ENCODE measurements around the gene RRP15. TPM values are rescaled to one million over a fixed set of nuclear protein-coding genes. Genes with fewer than 3 reads are reported as not detected.

Gene RRP15
- total and polyA plus RNA-seq, 2 experiments from 2014 or later, result 19.8 to 86.5 TPM

DNA sequence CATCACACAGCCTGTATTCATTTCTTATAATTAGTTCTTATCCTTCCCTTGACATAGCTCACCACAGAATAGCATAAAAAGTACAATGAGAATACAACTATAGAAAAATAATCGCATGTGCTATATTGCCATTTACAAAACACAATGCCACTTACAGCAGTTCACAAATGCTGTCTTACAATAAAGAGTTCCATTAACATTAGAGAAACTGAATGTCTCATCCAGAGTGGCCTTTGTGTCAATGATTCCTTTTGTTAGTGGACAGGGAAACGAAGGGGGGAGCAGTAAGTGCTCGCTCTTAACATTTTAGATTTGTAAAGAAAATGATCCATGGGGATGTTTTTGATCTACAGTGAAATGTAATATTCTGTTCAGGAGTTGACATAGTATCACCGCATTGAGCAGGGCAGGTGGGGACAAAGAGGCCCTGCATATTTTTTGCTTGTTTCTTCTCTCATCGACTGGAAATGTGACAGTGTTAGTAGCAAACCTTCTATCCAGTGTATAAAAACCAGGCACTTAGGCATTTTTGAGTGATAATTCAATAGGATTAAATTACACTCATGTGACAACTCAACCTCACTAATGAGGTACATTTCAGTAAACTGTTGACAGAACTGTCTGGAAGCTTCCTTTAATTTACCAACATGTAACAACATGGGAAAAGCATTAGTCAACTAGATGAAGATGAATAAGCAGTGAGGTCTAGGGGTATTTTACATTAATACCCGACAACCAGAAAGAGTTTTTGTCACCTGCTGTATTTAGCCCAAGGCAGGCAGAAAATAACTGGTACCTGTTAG lies 35.6 kb upstream of the RRP15 start:
- Histone ChIP-seq H2AFZ (no peak overlapping the region), H3K79me2 (replicated peaks; ENCODE audit: insufficient read depth) (no peaks in the 10 kb centered on the region), H4K20me1 (replicated peaks; ENCODE audit: insufficient read depth) (no peaks in the 10 kb centered on the region), H3K4me3 (no peak overlapping the region), H3K4me1 (ENCODE audit: insufficient read depth) (peaks cover 6% of the 10 kb centered on the region; the same call in 1 of the 2 replicates), H3K27ac (ENCODE audit: low read depth) (no peak overlapping the region), H3K4me2 (no peak overlapping the region), H3K36me3 (ENCODE audit: insufficient read depth) (no peaks in the 10 kb centered on the region), H3F3A (replicated peaks; ENCODE audit: low read depth) (no peaks in the 10 kb centered on the region), H3K9me2 (ENCODE audit: insufficient read depth) (no peaks in the 10 kb centered on the region), H3K27me3 (ENCODE audit: insufficient read depth) (no peaks in the 10 kb centered on the region)
- Mint-ChIP-seq H3K9me3 (no peaks in the 10 kb centered on the region), H3K4me3 (no peak overlapping the region), H3K27me3 (ENCODE audit: insufficient read depth, low read depth, poor library complexity) (no peaks in the 10 kb centered on the region), H3K27ac (no peak overlapping the region), H3K36me3 (ENCODE audit: low read depth) (no peaks in the 10 kb centered on the region), H3K4me1 (peaks cover 10% of the 10 kb centered on the region)
- no peak for TF ChIP-seq EZH2phosphoT487 (IDR thresholded peaks at IDR 0.05; ENCODE audit: unreplicated experiment)
- no peak for TF ChIP-seq POLR2AphosphoS5 (IDR thresholded peaks at IDR 0.05; ENCODE audit: low read depth)
- no peak for TF ChIP-seq NANOG (IDR thresholded peaks at IDR 0.05; ENCODE audit: borderline replicate concordance)
- TF ChIP-seq ZNF114 (CRISPR knock-in tag; IDR thresholded peaks at IDR 0.05), result no peak
- no peak for TF ChIP-seq STAT1 (IDR thresholded peaks at IDR 0.05; ENCODE audit: unreplicated experiment)
- TF ChIP-seq, protein P1, sequence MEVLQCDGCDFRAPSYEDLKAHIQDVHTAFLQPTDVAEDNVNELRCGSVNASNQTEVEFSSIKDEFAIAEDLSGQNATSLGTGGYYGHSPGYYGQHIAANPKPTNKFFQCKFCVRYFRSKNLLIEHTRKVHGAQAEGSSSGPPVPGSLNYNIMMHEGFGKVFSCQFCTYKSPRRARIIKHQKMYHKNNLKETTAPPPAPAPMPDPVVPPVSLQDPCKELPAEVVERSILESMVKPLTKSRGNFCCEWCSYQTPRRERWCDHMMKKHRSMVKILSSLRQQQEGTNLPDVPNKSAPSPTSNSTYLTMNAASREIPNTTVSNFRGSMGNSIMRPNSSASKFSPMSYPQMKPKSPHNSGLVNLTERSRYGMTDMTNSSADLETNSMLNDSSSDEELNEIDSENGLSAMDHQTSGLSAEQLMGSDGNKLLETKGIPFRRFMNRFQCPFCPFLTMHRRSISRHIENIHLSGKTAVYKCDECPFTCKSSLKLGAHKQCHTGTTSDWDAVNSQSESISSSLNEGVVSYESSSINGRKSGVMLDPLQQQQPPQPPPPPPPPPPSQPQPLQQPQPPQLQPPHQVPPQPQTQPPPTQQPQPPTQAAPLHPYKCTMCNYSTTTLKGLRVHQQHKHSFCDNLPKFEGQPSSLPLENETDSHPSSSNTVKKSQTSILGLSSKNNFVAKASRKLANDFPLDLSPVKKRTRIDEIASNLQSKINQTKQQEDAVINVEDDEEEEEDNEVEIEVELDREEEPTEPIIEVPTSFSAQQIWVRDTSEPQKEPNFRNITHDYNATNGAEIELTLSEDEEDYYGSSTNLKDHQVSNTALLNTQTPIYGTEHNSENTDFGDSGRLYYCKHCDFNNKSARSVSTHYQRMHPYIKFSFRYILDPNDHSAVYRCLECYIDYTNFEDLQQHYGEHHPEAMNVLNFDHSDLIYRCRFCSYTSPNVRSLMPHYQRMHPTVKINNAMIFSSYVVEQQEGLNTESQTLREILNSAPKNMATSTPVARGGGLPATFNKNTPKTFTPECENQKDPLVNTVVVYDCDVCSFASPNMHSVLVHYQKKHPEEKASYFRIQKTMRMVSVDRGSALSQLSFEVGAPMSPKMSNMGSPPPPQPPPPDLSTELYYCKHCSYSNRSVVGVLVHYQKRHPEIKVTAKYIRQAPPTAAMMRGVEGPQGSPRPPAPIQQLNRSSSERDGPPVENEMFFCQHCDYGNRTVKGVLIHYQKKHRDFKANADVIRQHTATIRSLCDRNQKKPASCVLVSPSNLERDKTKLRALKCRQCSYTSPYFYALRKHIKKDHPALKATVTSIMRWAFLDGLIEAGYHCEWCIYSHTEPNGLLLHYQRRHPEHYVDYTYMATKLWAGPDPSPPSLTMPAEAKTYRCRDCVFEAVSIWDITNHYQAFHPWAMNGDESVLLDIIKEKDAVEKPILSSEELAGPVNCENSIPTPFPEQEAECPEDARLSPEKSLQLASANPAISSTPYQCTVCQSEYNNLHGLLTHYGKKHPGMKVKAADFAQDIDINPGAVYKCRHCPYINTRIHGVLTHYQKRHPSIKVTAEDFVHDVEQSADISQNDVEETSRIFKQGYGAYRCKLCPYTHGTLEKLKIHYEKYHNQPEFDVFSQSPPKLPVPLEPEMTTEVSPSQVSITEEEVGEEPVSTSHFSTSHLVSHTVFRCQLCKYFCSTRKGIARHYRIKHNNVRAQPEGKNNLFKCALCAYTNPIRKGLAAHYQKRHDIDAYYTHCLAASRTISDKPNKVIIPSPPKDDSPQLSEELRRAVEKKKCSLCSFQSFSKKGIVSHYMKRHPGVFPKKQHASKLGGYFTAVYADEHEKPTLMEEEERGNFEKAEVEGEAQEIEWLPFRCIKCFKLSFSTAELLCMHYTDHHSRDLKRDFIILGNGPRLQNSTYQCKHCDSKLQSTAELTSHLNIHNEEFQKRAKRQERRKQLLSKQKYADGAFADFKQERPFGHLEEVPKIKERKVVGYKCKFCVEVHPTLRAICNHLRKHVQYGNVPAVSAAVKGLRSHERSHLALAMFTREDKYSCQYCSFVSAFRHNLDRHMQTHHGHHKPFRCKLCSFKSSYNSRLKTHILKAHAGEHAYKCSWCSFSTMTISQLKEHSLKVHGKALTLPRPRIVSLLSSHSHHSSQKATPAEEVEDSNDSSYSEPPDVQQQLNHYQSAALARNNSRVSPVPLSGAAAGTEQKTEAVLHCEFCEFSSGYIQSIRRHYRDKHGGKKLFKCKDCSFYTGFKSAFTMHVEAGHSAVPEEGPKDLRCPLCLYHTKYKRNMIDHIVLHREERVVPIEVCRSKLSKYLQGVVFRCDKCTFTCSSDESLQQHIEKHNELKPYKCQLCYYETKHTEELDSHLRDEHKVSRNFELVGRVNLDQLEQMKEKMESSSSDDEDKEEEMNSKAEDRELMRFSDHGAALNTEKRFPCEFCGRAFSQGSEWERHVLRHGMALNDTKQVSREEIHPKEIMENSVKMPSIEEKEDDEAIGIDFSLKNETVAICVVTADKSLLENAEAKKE (CRISPR knock-in tag; IDR thresholded peaks at IDR 0.05), result no peak
- TF ChIP-seq CREB1 (CRISPR knock-in tag; IDR thresholded peaks at IDR 0.05; ENCODE audit: low read depth), result no peak
- TF ChIP-seq EZH2 (IDR thresholded peaks at IDR 0.05; ENCODE audit: low read depth, unreplicated experiment), result no peak
- TF ChIP-seq, protein P2, sequence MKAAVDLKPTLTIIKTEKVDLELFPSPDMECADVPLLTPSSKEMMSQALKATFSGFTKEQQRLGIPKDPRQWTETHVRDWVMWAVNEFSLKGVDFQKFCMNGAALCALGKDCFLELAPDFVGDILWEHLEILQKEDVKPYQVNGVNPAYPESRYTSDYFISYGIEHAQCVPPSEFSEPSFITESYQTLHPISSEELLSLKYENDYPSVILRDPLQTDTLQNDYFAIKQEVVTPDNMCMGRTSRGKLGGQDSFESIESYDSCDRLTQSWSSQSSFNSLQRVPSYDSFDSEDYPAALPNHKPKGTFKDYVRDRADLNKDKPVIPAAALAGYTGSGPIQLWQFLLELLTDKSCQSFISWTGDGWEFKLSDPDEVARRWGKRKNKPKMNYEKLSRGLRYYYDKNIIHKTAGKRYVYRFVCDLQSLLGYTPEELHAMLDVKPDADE (IDR thresholded peaks at IDR 0.05), result no peak
- no peak for TF ChIP-seq JUNB (IDR thresholded peaks at IDR 0.05; ENCODE audit: unreplicated experiment)
- no peak for TF ChIP-seq ZNF331 (CRISPR knock-in tag; IDR thresholded peaks at IDR 0.05; ENCODE audit: low read depth)
- TF ChIP-seq, protein P3, sequence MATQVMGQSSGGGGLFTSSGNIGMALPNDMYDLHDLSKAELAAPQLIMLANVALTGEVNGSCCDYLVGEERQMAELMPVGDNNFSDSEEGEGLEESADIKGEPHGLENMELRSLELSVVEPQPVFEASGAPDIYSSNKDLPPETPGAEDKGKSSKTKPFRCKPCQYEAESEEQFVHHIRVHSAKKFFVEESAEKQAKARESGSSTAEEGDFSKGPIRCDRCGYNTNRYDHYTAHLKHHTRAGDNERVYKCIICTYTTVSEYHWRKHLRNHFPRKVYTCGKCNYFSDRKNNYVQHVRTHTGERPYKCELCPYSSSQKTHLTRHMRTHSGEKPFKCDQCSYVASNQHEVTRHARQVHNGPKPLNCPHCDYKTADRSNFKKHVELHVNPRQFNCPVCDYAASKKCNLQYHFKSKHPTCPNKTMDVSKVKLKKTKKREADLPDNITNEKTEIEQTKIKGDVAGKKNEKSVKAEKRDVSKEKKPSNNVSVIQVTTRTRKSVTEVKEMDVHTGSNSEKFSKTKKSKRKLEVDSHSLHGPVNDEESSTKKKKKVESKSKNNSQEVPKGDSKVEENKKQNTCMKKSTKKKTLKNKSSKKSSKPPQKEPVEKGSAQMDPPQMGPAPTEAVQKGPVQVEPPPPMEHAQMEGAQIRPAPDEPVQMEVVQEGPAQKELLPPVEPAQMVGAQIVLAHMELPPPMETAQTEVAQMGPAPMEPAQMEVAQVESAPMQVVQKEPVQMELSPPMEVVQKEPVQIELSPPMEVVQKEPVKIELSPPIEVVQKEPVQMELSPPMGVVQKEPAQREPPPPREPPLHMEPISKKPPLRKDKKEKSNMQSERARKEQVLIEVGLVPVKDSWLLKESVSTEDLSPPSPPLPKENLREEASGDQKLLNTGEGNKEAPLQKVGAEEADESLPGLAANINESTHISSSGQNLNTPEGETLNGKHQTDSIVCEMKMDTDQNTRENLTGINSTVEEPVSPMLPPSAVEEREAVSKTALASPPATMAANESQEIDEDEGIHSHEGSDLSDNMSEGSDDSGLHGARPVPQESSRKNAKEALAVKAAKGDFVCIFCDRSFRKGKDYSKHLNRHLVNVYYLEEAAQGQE (IDR thresholded peaks at IDR 0.05; ENCODE audit: unreplicated experiment), result no peak
- TF ChIP-seq, protein P4, sequence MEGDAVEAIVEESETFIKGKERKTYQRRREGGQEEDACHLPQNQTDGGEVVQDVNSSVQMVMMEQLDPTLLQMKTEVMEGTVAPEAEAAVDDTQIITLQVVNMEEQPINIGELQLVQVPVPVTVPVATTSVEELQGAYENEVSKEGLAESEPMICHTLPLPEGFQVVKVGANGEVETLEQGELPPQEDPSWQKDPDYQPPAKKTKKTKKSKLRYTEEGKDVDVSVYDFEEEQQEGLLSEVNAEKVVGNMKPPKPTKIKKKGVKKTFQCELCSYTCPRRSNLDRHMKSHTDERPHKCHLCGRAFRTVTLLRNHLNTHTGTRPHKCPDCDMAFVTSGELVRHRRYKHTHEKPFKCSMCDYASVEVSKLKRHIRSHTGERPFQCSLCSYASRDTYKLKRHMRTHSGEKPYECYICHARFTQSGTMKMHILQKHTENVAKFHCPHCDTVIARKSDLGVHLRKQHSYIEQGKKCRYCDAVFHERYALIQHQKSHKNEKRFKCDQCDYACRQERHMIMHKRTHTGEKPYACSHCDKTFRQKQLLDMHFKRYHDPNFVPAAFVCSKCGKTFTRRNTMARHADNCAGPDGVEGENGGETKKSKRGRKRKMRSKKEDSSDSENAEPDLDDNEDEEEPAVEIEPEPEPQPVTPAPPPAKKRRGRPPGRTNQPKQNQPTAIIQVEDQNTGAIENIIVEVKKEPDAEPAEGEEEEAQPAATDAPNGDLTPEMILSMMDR (conservative IDR thresholded peaks at IDR 0.05; ENCODE audit: low read depth in 2 of 2), result no peak
- ATAC-seq, result no peak
- no peak for DNase-seq (ENCODE audit: low spot score)
